ENCODE data around the gene BTNL9. TPM values are rescaled to one million over a fixed set of nuclear protein-coding genes. Genes with fewer than 3 reads are reported as not detected.

BTNL9 gene
- total and polyA plus RNA-seq, 2 of the 4 experiments (the other 2 are of a cell fraction), result not detected

GRCh38 chr5:181040631-181040945 lies 522 bp downstream of the BTNL9 start:
- Histone ChIP-seq H3K4me3 (ENCODE audit: insufficient read depth, low read depth, low read length) (no peak overlapping the region), H3K79me1 (ENCODE audit: low read depth in 1 of 2, low read length in 2 of 2) (no peaks in the 10 kb centered on the region)

More at GRCh38 chr5:181040631-181040945, 522 bp downstream of the BTNL9 start:
- Histone ChIP-seq H2AK9ac (replicated peaks; ENCODE audit: low read depth, low read length, poor library complexity) (no peak overlapping the region), H3K18ac (ENCODE audit: low read depth, low read length) (no peak overlapping the region), H3K4me2 (ENCODE audit: low read depth, low read length) (no peak overlapping the region), H3K4ac (ENCODE audit: low read depth, low read length) (no peak overlapping the region), H3K56ac (ENCODE audit: extremely low read depth, insufficient read depth, low read length) (no peak overlapping the region), H2BK5ac (ENCODE audit: low read depth, low read length, poor library complexity, severe bottlenecking) (no peak overlapping the region), H3K27me3 (ENCODE audit: control insufficient read depth, insufficient read depth, low read length) (no peaks in the 10 kb centered on the region), H4K91ac (ENCODE audit: insufficient read depth, low read depth, low read length) (no peak overlapping the region), H3K9ac (ENCODE audit: low read depth, low read length) (no peak overlapping the region), H2BK20ac (ENCODE audit: low read depth, low read length) (no peak overlapping the region), H2BK120ac (ENCODE audit: low read depth, low read length) (no peak overlapping the region), H2AFZ (replicated peaks; ENCODE audit: low read length, poor library complexity) (no peak overlapping the region), H4K20me1 (ENCODE audit: insufficient read depth, low read length) (no peaks in the 10 kb centered on the region), H3K14ac (replicated peaks; ENCODE audit: low read depth, low read length) (no peak overlapping the region), H4K8ac (ENCODE audit: low read depth in 2 of 2, low read length in 2 of 2) (no peak overlapping the region), H4K5ac (ENCODE audit: low read depth, low read length) (no peak overlapping the region), H3K4me1 (ENCODE audit: control insufficient read depth, insufficient read depth, low read length) (no peaks in the 10 kb centered on the region), H3K23ac (ENCODE audit: low read depth, low read length) (no peak overlapping the region), H3K9me1 (ENCODE audit: insufficient read depth, low read length) (no peaks in the 10 kb centered on the region), H2AK5ac (ENCODE audit: low read depth, low read length) (no peak overlapping the region), H3K9me3 (ENCODE audit: control insufficient read depth, insufficient read depth, low read length) (peaks cover 12% of the 10 kb centered on the region; the same call in 1 of the 2 replicates), H3K36me3 (ENCODE audit: control insufficient read depth, insufficient read depth, low read length) (no peaks in the 10 kb centered on the region), H2BK15ac (ENCODE audit: low read depth, low read length) (no peak overlapping the region), H3K27ac (ENCODE audit: insufficient read depth, low read length) (no peak overlapping the region)
- in situ Hi-C loops (cut with MboI; ENCODE audit: low sequenced_read_pairs) (no loop called here), dilution Hi-C loops (cut with HindIII; ENCODE audit: low sequenced_read_pairs, unreplicated experiment) (no loop called here), intact Hi-C loops (cut with micrococcal nuclease) (no loop called here)
- POLR2A ChIA-PET (ENCODE audit: unreplicated experiment), result no interaction called here
- WGBS, 2 experiments (ENCODE audit: extremely low coverage in 2 of 2, insufficient read length in 1 of 2), result 60% methylated on average over 1 of the region's 8 CpGs; no CpG with 5 or more reads in 1 of the 2 experiments
- CTCF ChIA-PET, result no interaction called here
- no TSS peak for BruUV-seq (replicated peaks)
- TF ChIP-seq RFX5 (IDR thresholded peaks at IDR 0.05; ENCODE audit: low read depth, low read length) (no peak), NFE2L2 (IDR thresholded peaks at IDR 0.05; ENCODE audit: low read depth, low read length) (no peak), CHD1 (IDR thresholded peaks at IDR 0.05; ENCODE audit: low read depth, low read length) (no peak), FOS (IDR thresholded peaks at IDR 0.05; ENCODE audit: low read depth, low read length) (no peak), BHLHE40 (IDR thresholded peaks at IDR 0.05; ENCODE audit: low read depth, low read length) (no peak), RAD21 (IDR thresholded peaks at IDR 0.05; ENCODE audit: low read length) (no peak), MAFK (IDR thresholded peaks at IDR 0.05; ENCODE audit: low read depth, low read length) (no peak), CTCF (conservative IDR thresholded peaks at IDR 0.05; ENCODE audit: low read depth, low read length) (no peak), POLR2A (IDR thresholded peaks at IDR 0.05; ENCODE audit: low read depth, low read length) (no peak), ELK1 (IDR thresholded peaks at IDR 0.05; ENCODE audit: borderline replicate concordance, low read depth, low read length) (no peak), MAZ (IDR thresholded peaks at IDR 0.05; ENCODE audit: borderline replicate concordance, low read depth, low read length) (no peak), MXI1 (IDR thresholded peaks at IDR 0.05; ENCODE audit: borderline replicate concordance, low read depth, low read length) (no peak), CEBPB (IDR thresholded peaks at IDR 0.05; ENCODE audit: low read depth, low read length) (no peak), USF2 (IDR thresholded peaks at IDR 0.05; ENCODE audit: low read depth, low read length) (no peak)
- ATAC-seq (ENCODE audit: low read depth) (no peak), DNase-seq (no peak)
